Tongue (tissue), 2 donors: ENCODE data around the gene MAST3. TPM values are rescaled to one million over a fixed set of nuclear protein-coding genes. Genes with fewer than 3 reads are reported as not detected.

ENCODE experiments used
- DNase-seq: peaks from one replicate; pipeline ENCODE4 v3.0.0-alpha.2; 2015
- total RNA-seq: library from RNA; depleted of rRNA; stranded (reverse); fragments of >200 nt; gene quantifications from one replicate; pipeline ENCODE4 v1.2.3, GENCODE V29; 2014

MAST3 gene
- total RNA-seq: 4.9 TPM

- peak; percentile 66 for DNase-seq
These were observed at the start of gene MAST3 for GRCh38 chr19:18097217-18097992. TSS of gene MAST3 (plus strand) at chr19:18097778. CDS start at chr19:18097793, 15 bp downstream.

- peak; percentile 43 for DNase-seq
These were observed 48.2 kb upstream of the MAST3 start for GRCh38 chr19:18049385-18049784.

GRCh38 chr19:18051887-18052286 is 45.7 kb upstream of the MAST3 start:
- no peak for DNase-seq

GRCh38 chr19:18053576-18054219 is 43.9 kb upstream of the MAST3 start:
- peak; percentile 40 for DNase-seq

GRCh38 chr19:18055967-18056366 is 41.6 kb upstream of the MAST3 start:
- no peak for DNase-seq

- DNase-seq: no peak
These were observed 40.0 kb upstream of the MAST3 start for GRCh38 chr19:18057557-18057956.

- peak; percentile 92 for DNase-seq
These were observed 39.2 kb upstream of the MAST3 start for GRCh38 chr19:18058208-18059009.

- DNase-seq: no peak
These were observed 38.3 kb upstream of the MAST3 start for GRCh38 chr19:18059297-18059696.

- DNase-seq: no peak
These were observed 37.7 kb upstream of the MAST3 start for GRCh38 chr19:18059902-18060301.

GRCh38 chr19:18060472-18060871 is 37.1 kb upstream of the MAST3 start:
- no peak for DNase-seq

GRCh38 chr19:18062028-18062427 is 35.5 kb upstream of the MAST3 start:
- no peak for DNase-seq

GRCh38 chr19:18063463-18063862 is 34.1 kb upstream of the MAST3 start:
- DNase-seq: no peak

GRCh38 chr19:18065173-18065495 is 32.4 kb upstream of the MAST3 start:
- no peak for DNase-seq

- no peak for DNase-seq
These were observed 29.2 kb upstream of the MAST3 start for GRCh38 chr19:18068395-18068794.

GRCh38 chr19:18069383-18069782 is 28.2 kb upstream of the MAST3 start:
- DNase-seq: no peak

GRCh38 chr19:18070181-18070580 is 27.4 kb upstream of the MAST3 start:
- no peak for DNase-seq

- DNase-seq: no peak
These were observed 25.2 kb upstream of the MAST3 start for GRCh38 chr19:18072335-18072734.

GRCh38 chr19:18073197-18073596 is 24.4 kb upstream of the MAST3 start:
- no peak for DNase-seq

- no peak for DNase-seq
These were observed 23.4 kb upstream of the MAST3 start for GRCh38 chr19:18074192-18074591.

- DNase-seq: no peak
These were observed 13.5 kb upstream of the MAST3 start for GRCh38 chr19:18083929-18084684.

GRCh38 chr19:18085702-18086457 is 11.7 kb upstream of the MAST3 start:
- DNase-seq: no peak
